Measurements from ENCODE around the gene CREG2.
"Not testable (repeated sequence)": the region's sequence is repeated elsewhere in the genome, so short reads cannot be mapped to it uniquely, and the experiment has no call there.

The CREG2 gene

DNA sequence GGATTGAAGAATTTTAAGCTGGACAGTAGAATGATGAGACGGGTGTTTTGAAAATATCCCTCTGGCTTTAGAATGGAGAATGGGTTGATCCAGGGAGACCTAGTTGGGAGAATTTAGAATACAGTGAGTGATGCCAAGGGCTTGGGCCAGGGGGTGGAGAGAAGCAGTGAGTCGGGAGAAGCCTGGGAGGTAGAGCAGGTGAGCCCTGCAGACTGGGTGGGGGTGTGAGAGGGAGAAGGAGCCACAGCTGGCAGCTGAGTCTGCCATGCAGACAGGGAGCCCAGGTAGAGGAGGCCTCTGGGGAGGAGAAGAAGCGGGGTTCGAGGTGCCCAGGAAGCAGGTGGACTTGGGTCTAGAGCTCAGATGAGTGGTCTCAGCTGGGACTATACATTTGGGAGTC lies 18.2 kb downstream of the CREG2 start:
- no peak for DNase-seq

DNA sequence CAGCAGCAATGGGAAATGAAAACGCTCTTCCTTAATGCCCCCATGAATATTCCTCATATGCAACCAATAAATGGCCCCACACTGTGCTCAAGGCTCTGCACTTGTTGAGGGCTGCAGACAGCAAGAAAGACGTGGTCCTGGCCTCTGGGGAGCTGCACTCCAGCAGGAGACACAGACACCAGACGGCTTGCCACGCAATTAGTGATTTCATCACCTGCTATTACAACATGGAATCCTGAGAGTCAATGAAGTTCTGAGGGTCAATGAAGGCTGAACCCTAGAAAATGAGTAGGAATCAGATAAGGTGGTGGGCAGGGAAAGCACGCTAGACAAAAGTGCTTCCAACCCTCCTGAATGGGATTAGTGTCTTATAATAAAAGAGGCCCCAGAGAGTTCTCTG lies 18.9 kb downstream of the CREG2 start:
- no peak for DNase-seq

DNA sequence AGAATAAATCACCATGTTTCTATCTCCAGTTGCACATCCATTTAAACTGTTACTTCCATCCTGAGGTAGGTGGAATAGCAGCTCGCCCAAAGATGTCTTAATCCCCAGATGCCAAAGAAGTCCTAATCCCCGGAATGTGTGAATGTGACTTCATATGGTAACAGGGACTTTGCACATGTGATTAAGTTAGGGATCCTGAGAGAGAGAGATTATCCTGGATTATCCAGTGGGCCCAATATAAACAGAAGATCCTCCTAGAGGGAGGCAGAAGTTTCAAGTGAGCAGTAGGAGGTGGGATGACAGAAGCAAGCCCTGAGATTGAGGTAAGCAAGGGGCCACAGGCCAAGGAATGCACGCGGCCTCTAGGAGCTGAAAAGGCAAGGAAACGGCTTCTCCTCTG lies 19.8 kb downstream of the CREG2 start:
- no peak for DNase-seq

DNA sequence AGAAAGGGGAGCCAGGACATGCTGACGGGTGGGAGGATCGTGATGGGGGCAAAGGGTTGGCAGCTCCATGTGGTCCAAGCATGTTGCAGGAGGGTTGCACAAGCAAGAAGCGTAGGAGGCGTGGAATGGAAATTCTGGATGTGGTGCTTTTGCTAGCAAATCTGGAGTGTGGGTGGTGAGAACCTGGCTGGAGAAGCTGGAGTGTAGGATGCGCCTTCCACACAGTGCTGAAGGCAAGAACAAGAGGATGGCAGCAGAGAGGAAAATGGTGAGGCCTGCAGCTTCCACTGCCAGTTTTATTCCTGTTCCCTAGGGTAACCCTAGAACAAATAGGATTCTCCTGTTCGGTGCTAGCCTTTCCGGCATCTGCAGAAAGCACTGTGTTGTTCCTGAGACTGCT lies 22.4 kb downstream of the CREG2 start:
- DNase-seq, result no peak

DNA sequence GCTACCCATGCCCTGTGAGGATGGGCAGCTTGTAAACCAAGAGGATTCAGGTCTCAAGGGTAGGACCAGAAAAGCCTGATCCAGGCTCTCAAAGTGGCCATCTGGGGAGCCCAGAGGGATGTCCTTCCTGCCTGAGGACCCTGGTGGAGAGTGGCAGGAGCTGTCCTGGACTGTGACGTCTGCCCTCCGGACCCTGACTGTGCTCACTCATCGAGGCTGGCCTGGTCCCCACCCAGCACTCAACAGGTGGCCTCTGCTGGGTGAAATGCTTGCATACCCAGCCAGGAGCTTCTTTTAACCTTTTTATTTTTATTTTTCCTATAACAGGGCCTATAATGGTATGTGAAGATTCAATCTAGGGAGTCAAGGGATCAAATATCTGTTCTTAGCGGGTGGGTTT lies 24.5 kb downstream of the CREG2 start:
- no peak for DNase-seq

DNA sequence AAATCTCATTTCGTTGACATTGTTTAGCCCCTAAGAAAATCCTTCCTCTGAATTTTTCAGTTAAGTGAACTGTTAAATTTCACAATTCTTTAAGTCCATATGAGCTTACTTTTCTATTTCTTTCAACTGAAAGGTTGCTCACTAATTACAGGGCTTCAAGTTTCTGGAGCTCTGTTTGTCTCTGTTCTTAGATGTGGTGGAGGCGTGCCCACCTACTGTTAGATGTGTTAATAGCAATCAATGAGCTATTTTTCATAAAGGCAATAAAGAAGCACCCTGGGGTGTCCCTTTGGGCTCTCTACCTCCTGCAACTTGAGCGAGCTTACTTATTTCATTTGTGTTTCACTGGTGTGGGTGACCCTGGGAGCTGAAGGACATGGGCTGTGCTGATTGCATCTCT lies 25.0 kb downstream of the CREG2 start:
- no peak for DNase-seq

DNA sequence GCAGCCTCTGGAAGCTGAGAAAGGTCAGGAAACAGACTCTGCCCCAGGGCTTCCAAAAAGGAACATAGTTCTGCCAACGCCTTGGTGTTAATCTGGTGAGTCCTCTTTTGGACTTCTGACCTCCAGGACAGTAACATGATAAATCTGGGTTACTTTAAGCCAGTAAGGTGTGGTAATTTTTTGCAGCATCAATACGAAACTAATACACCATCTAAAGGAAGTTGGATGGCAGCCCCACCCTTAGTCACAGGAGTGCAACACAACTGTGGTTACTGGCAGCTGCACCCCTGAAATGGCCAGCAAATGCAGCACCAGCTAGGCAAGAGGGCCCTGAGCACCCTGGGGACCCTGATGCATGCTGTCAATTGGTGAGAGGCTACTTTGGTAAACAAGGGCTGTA lies 25.8 kb downstream of the CREG2 start:
- DNase-seq, result no peak

DNA sequence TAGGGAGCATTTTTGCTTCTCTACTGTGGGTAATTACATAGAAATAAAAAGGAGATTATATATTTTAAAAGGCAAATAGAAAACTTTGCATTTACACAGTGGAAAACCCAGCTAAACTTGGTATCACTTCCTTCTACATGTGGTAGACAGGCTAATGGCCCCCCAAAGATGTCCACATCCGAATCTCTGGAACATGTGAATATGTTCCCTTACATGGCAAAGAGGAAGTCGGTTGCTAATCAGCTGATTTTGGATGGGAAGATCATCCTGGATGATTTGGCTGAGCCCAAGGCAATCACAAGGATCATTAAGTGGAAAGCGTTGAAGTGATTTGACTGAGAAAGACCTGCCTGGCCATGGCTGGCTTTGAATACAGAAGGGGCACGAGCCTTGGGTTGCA lies 26.2 kb downstream of the CREG2 start:
- no peak for DNase-seq

DNA sequence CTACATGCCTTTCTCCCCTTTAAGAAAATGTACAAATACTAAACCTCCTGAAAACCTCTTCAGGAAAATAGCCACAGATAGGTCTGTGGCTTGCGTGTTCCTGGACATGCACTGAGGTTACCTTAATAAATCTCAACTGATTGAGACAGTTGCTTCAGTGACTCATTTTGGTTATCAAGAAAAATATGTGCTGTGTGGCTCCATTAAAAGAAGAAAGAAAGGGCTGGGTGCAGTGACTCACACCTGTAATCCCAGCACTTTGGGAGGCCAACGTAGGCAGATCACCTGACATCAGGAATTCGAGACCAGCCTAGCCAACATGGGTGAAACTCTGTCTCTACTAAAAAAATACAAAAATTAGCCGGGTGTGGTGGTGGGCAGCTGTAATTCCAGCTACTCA lies 27.1 kb downstream of the CREG2 start:
- peak; percentile 62 for DNase-seq

DNA sequence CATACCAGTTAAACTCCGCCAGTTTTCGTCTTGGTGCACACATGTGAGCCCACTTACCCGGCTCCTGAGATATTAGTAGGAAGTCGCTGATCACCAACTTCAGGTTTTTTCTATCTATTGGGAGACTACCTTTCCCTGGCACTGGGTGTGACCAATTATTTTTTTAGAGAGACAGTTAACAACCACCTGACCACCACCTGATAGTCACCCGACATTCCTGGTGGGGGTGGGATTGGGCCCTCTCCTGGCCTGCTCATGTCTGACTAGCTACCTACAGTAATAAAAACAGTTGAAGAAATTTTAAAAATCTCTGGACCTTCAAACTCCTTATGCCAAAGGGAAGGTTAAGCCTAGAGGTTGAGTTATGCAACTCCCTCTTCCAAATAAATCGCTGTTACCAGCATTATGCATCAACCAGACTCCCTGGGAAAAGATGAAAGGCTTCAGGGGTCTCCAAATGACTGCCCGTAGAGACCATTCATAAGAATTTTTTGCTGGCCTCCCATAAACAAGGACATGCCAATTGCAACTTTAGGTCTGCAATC lies 27.8 kb downstream of the CREG2 start:
- DNase-seq, result no peak

DNA sequence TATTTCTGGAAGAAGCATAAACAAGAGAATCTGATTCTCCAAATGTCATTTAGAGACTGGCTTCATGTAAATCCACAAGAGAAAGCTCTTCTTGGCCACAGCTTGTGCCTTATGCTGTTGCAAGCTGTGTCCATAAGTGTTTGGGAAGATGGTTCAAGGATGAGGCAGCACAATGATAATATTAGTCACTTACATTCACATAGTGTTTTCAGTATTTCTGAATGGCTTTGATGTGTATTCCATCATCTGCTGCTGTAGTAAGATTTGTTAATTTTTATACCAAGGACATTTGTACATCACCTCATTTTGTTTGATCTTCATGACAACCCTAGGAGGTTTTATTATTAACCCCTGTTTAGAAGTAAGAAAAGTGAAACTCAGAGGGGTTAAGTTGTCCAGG lies 29.9 kb downstream of the CREG2 start:
- peak; percentile 30 for DNase-seq

DNA sequence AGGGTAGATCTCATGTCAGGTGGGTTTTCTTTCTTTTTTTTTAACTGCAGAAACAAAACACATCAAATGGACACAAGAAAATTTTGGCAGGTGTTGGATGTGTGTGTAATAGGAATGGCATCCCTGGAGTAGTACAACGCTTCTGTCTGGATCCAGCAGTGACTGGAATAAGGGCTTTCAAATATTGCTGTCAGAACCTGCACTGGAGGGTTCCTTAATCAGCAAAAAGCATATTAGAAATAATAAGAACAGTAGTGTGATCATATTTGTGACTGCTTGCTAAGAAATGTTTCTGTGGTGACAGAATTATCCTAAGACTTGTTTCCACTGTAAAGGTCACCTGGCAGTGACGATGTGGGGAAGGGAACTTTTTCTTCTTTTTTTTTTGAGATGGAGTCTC lies 30.8 kb downstream of the CREG2 start:
- no peak for DNase-seq

DNA sequence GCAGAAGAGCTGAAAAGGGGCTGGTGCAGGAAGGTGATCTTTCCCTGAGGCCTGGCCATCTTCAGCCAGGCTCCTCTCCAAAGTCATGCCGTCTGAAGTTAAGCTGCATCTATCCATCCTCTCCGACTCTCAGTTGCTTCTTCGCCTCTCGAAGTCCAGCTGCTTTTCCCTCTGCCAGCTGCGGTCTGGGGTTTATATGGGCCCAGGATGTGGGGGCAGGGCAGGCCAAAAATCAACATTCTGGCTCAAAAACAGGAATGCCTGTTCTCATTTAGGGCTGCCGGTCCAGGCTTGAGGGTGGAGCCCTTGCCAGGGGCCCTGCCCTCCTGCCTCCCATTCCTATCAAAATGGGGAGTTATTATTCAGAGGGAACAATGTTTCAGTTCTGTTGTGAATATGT lies 31.2 kb downstream of the CREG2 start:
- no peak for DNase-seq

DNA sequence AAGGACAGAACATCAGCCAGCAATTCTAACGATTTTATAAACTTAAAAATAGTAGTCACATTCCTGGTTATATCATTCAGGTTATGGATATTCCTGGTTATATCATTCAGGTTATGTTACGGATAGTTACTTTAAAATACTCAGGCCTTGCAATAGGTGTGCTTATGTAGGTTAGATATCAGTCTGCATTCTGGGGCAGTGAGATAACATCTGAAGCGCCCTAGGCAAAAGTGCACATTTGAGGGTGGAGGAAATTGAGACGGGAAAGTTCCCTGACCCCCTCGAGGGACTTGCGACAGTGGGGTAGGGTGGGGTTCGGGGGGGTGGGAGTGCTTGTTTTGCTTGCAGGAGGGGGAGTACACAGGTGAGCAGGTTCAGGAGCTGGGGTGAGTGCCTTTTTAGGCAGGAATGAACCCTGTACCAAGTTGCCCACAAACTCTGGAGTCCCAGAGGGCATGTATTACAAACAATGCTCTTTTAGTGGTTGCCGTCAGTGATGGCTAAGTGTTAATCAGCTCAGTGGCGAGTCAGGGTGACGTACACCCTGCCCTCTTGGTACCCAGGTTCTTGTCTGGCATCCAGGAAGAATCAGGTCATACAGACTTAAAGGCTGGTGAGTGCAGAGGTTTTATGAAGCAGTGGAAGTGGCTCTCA lies 31.8 kb downstream of the CREG2 start:
- DNase-seq, result no peak

DNA sequence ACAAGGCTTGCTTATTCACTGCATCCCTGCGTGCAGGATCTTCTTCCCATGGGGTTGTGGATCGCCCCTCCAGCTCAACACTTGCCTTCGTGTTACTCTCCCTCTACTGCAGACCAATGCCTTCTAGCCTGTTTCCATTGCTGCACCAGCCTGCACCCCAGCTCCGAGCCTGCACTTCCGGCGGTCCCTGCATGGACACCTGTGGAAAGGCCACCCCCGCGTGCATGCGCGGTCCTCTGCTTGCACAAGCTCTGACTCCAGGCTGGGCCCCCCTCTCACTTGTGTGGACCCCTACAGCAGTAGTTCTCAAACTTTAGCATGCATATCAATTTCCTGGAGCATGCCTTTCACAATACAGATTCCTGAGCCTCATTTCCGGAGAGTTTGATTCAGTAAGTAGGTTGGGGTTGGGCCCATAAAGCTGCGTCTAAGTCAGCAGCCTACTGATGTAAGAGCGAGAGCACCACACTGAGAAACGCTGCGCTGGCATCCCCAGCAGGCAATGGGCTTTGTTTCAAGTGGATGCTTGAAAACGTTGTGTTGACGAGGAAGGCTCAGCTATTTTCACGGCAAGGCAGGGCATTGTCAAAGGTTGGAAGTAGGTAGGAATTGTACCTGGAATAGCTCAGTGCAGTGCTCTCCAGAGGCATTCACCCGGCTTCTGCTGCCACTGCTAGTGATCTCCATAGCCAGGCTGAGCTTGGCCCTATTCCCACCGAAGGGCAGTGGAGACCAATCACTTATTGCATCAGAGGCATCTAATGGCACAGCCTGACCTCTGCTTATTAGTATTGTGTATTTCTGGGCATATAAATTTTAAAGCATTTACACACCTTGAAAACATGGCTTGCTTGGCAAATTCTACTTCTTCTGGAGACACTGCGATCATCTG lies 32.6 kb downstream of the CREG2 start:
- no peak for DNase-seq

DNA sequence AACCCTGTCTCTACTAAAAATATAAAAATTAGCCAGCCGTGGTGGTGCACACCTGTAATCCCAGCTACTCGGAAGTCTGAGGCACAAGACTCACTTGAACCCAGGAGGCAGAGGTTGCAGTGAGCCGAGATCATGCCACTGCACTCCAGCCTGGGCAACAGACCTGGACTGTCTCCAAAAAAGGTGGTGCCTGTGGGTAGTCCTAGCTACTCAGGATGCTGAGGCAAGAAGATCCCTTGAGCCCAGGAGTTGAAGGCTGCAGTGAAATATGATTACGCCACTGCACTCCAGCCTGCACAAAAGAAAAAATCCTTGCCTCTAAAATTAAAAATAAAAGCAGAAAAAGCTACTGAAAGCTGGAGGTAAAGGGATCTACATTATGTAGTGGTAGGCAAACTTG lies 34.7 kb downstream of the CREG2 start:
- DNase-seq, result not testable (repeated sequence)

DNA sequence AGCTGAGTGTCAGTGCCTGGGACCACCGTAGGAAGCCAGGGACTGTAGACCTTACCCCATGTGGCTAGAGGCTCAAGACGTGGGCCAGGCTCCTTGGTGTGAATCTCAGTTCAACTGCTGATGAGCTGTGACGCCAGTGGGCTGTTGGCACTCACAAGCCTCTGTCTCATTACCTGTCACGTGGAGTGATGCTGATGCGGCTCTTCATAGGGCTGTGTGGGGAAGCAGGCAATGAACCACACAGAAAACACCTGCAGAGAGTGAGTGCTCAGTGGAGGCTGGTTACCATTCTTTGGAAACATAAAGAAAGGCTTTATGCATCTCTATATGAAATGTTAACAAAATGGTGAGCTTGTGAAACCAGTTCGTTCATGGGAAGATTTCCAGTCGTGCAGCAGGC lies 36.1 kb downstream of the CREG2 start:
- DNase-seq, result no peak

DNA sequence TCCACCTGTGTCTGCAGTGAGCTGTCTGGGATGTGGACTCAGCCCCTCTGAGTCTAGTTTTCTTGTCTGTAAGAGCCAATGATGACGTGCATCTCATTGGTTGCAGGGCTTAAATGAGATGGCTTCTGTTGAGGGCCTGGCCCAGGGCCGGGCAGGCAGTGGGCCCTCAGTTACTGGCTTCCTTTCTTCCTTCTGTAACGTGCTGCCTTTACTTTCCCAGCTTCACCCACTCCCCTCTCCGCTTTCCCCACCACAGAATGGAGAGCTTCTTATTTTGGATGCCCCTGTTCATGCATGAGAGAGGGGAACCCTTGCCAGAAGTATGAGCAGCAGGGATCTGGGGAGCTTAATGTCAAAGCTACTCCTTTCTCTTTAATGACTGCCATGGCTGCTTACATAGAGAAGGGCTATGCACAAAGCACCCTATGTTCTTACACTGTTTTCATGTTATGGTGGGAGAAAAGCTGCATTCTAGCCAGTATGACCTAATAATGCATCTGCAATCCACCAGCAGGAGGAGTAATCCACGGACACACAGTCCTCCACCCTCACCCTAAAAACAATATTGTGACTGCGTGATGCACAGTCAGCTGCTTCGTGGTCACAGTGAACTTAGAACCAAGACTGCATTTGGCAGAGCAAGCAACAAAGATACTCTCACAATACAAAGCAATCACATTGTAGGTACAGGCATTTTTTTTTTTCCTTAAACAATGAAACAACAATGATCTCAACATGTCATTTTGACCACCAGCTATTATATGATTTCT lies 37.2 kb downstream of the CREG2 start:
- DNase-seq, result peak; percentile 36

DNA sequence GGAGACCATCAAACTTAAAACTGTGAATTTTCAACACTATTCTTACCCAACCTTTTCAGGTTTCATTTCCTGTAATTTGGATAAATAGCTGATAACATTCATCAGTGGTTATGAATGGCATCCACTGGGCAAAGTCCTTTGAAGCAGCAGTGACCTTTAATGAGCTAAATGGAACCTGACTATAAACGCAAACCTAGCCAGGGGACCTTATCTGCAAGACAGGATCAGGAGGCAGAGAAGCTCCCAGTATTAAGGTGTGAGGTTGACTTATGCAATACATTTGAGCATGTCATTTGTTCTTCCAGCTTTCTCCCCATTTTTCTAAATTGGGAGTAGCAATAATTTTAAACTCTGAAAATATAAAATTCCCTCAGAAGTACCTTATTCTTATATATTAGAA lies 38.4 kb downstream of the CREG2 start:
- no peak for DNase-seq

DNA sequence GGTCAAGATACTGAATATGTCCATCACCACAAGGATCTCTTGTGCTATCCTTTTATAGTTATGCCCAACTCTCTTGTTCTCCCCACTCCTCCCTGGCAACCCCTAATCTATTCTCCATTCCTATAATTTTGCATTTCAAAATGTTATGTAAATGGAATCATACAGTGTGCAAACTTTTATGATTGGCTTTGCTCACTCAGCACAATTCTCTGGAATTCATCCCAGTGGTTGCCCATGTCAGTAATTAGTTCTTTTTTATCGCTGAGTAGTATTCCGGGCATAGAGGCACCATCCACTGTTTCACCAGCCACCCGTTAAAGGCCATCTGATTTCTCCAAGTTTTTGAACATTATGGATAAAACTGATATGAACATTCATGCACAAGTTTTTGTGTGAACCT lies 40.4 kb downstream of the CREG2 start:
- no peak for DNase-seq

DNA sequence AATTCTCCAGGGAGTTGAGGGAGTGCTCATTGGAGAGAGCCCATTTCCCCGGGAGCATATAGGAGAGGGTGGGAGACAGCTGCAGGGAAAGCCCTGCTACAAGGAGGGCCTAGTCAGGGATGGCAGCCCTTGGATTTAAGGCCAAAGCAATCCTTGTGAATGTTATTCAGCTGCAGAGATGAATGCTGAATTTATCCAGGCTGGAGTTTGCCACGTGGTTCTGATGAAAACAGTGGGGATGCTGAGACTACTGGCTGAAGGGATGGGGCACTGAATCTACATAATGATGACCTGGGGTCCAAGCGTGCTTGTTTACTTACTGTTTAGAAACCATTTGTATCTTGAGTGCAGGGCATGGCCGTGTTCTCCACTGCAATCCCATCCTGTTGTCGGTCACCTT lies 43.2 kb downstream of the CREG2 start:
- DNase-seq, result no peak

DNA sequence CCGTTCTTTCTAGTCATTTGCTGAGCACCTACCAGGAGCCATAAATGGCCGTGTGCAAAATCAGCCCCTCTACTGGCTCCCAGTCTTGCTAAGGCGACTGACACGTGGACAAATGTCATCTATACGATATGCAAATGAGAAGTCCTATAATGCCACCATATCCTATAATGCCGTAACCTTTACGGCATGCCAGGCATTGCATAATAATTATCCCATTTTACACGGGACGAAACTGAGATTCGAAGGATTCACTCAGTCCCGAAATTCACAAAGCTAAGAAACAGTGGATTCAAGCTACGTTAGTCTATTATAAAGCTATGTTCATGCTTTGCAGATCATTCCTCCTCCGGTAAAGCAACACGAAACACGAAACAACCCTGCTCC lies 44.7 kb downstream of the CREG2 start:
- no peak for DNase-seq

DNA sequence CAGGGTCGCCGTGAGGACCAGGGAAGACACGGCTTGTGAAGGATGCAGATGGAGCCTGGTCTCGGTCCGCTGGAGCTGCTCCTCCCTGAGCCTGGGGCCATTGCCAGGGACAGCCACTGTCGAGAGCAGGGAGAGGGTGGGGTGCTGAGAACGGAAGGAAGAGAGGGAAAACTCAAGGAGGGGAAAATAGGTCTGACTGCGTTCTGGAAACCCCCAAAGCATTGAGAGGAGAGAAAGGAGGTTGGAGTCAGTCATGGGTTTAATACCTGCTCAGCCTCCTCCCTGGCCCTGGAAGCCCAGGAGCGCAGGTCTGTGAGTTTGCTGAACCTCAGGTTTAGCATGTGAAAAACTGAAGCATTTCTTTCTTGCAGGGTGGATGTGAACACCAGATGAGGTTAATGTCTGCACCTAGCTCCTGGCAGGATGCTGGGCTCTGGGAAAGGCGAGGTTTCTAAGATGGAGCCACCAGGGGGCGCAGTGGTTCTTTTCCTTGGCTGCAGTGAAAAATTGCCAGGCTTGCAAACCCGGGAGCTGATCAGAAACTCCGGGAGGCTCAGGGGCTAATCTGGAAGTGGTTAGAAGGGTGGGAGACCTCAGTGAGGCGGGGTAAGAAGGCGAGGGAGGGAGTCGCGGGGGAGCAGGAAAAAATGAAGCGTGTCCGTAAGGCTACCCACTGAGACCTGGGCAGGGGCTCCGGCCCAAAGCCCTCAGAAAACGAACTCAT lies 45.2 kb downstream of the CREG2 start:
- DNase-seq, result peak; percentile 51

All from kidney glomerular epithelial cell (primary cell).